ENCODE measurements around the gene BCCIP. TPM values are rescaled to one million over a fixed set of nuclear protein-coding genes. Genes with fewer than 3 reads are reported as not detected.

The BCCIP gene
- total and polyA plus RNA-seq, 8 donors, result 39.4 to 86.2 (median 77.5) TPM

GRCh38 chr10:125852487-125852886 lies 29.1 kb downstream of the BCCIP start:
- no peak overlapping the region for H3K4me3 ChIP-seq
- H3K4me1 ChIP-seq, result no peaks in the 10 kb centered on the region
- intact Hi-C loops (cut with DNase I), result no loop called here
- peaks cover 0 to 60% of the 10 kb centered on the region in 2 donors for H3K36me3 ChIP-seq
- DNase-seq, result no peak
- H3K9me3 ChIP-seq, result no peaks in the 10 kb centered on the region
- TF ChIP-seq CTCF (IDR thresholded peaks at IDR 0.05), result no peak
- no peaks in the 10 kb centered on the region for H3K27me3 ChIP-seq
- ATAC-seq, result no peak
- no peak overlapping the region for H3K27ac ChIP-seq

- DNase-seq, result no peak
- no peak for TF ChIP-seq CTCF (IDR thresholded peaks at IDR 0.05)
Observed at GRCh38 chr10:125857185-125857760, 33.9 kb downstream of the BCCIP start.

GRCh38 chr10:125859128-125859817 lies 35.9 kb downstream of the BCCIP start:
- Histone ChIP-seq H3K36me3 (peaks cover 0 to 13% of the 10 kb centered on the region in 2 donors), H3K9me3 (no peaks in the 10 kb centered on the region), H3K27ac (no peak overlapping the region), H3K4me3 (no peak overlapping the region), H3K27me3 (no peaks in the 10 kb centered on the region), H3K4me1 (no peaks in the 10 kb centered on the region)
- DNase-seq (no peak), ATAC-seq (peak; percentile 81)
- intact Hi-C loops (cut with DNase I), result no loop called here
- TF ChIP-seq CTCF (IDR thresholded peaks at IDR 0.05), result no peak

More at GRCh38 chr10:125857185-125857760, 33.9 kb downstream of the BCCIP start:
- H3K9me3 ChIP-seq, result no peaks in the 10 kb centered on the region
- H3K36me3 ChIP-seq, result peaks cover 0 to 21% of the 10 kb centered on the region in 2 donors
- H3K27ac ChIP-seq, result no peak overlapping the region
- ATAC-seq, result no peak
- H3K4me1 ChIP-seq, result no peaks in the 10 kb centered on the region
- H3K27me3 ChIP-seq, result no peaks in the 10 kb centered on the region
- H3K4me3 ChIP-seq, result no peak overlapping the region
- intact Hi-C loops (cut with DNase I), result no loop called here

GRCh38 chr10:125865120-125865519 lies 41.8 kb downstream of the BCCIP start:
- DNase-seq, result no peak
- no peaks in the 10 kb centered on the region for H3K27me3 ChIP-seq
- TF ChIP-seq CTCF (IDR thresholded peaks at IDR 0.05), result no peak

GRCh38 chr10:125866421-125867029 lies 43.2 kb downstream of the BCCIP start:
- no peaks in the 10 kb centered on the region for H3K27me3 ChIP-seq
- ATAC-seq, result peak; percentile 17
- H3K36me3 ChIP-seq, result peaks cover 0 to 18% of the 10 kb centered on the region in 2 donors
- intact Hi-C loops (cut with DNase I), result no loop called here
- no peak overlapping the region for H3K27ac ChIP-seq
- no peak overlapping the region for H3K4me3 ChIP-seq
- no peak for DNase-seq
- no peaks in the 10 kb centered on the region for H3K4me1 ChIP-seq
- no peaks in the 10 kb centered on the region for H3K9me3 ChIP-seq
- no peak for TF ChIP-seq CTCF (IDR thresholded peaks at IDR 0.05)

More at GRCh38 chr10:125865120-125865519, 41.8 kb downstream of the BCCIP start:
- Histone ChIP-seq H3K4me1 (no peaks in the 10 kb centered on the region), H3K27ac (no peak overlapping the region), H3K9me3 (no peaks in the 10 kb centered on the region), H3K4me3 (no peak overlapping the region), H3K36me3 (peaks cover 0 to 18% of the 10 kb centered on the region in 2 donors)
- no peak for ATAC-seq
- intact Hi-C loops (cut with DNase I), result no loop called here

All from left lung (tissue), 10 donors.